Measurements from ENCODE around the gene TRPM2.
"Not testable (repeated sequence)": the region's sequence is repeated elsewhere in the genome, so short reads cannot be mapped to it uniquely, and the experiment has no call there.

The TRPM2 gene

GRCh38 chr21:44416193-44416592 lies 62.8 kb downstream of the TRPM2 start:
- no peak for DNase-seq

- not testable (repeated sequence) for DNase-seq
Observed at GRCh38 chr21:44417621-44418107, 64.2 kb downstream of the TRPM2 start.

- no peak for DNase-seq
Observed at GRCh38 chr21:44418108-44418875, 64.9 kb downstream of the TRPM2 start.

- no peak for DNase-seq
Observed at GRCh38 chr21:44418876-44419230, 65.4 kb downstream of the TRPM2 start.

- DNase-seq, result no peak
Observed at GRCh38 chr21:44419679-44420078, 66.3 kb downstream of the TRPM2 start.

GRCh38 chr21:44420416-44421205 lies 67.2 kb downstream of the TRPM2 start:
- DNase-seq, result no peak

- no peak for DNase-seq
Observed at GRCh38 chr21:44421901-44422840, 68.8 kb downstream of the TRPM2 start.

- no peak for DNase-seq
Observed at GRCh38 chr21:44423312-44423821, 69.9 kb downstream of the TRPM2 start.

- no peak for DNase-seq
Observed at GRCh38 chr21:44423941-44424607, 70.7 kb downstream of the TRPM2 start.

- DNase-seq, result no peak
Observed at GRCh38 chr21:44424608-44425306, 71.3 kb downstream of the TRPM2 start.

GRCh38 chr21:44425307-44425894 lies 72.0 kb downstream of the TRPM2 start:
- DNase-seq, result no peak

- DNase-seq, result no peak
Observed at GRCh38 chr21:44425895-44426662, 72.7 kb downstream of the TRPM2 start.

GRCh38 chr21:44426663-44427191 lies 73.3 kb downstream of the TRPM2 start:
- DNase-seq, result no peak

- DNase-seq, result no peak
Observed at GRCh38 chr21:44427241-44428120, 74.1 kb downstream of the TRPM2 start.

GRCh38 chr21:44428281-44428960 lies 75.0 kb downstream of the TRPM2 start:
- peak; percentile 11 to 60 (median 27) for DNase-seq

GRCh38 chr21:44429894-44430293 lies 76.5 kb downstream of the TRPM2 start:
- DNase-seq, result no peak

GRCh38 chr21:44431300-44431699 lies 77.9 kb downstream of the TRPM2 start:
- DNase-seq, result no peak
